A204.1 (cell line): Measurements from ENCODE around the gene ORC2.
"Not testable (repeated sequence)": the region's sequence is repeated elsewhere in the genome, so short reads cannot be mapped to it uniquely, and the experiment has no call there.

Experiments used
- FAIRE-seq: peaks from 2 replicates; lab custom pipeline; 2012; peaks lifted over from hg19 to GRCh38; lab: Jason Lieb, UNC

ORC2 gene

GRCh38 chr2:200963124-200963917 lies at the start of gene ORC2:
ORC2 (minus strand) TSS chr2:200963660; CDS start chr2:200958123, 5,537 bp downstream.
- FAIRE-seq = peak; percentile 92

- no peak for FAIRE-seq
Measured at GRCh38 chr2:201008296-201008829, 44.9 kb upstream of the ORC2 start.

GRCh38 chr2:201007584-201007998 lies 44.1 kb upstream of the ORC2 start:
- no peak for FAIRE-seq

GRCh38 chr2:201006704-201007103 lies 43.2 kb upstream of the ORC2 start:
- FAIRE-seq = no peak

- no peak for FAIRE-seq
Measured at GRCh38 chr2:201004370-201004769, 40.9 kb upstream of the ORC2 start.

GRCh38 chr2:200993097-200993496 lies 29.6 kb upstream of the ORC2 start:
- no peak for FAIRE-seq

- no peak for FAIRE-seq
Measured at GRCh38 chr2:200987137-200987536, 23.7 kb upstream of the ORC2 start.

- no peak for FAIRE-seq
Measured at GRCh38 chr2:200985799-200986198, 22.3 kb upstream of the ORC2 start.

GRCh38 chr2:200976710-200977109 lies 13.2 kb upstream of the ORC2 start:
- no peak for FAIRE-seq

GRCh38 chr2:200975672-200976071 lies 12.2 kb upstream of the ORC2 start:
- FAIRE-seq = no peak

- not testable (repeated sequence) for FAIRE-seq
Measured at GRCh38 chr2:200970057-200970456, 6.6 kb upstream of the ORC2 start.

GRCh38 chr2:200968735-200969134 lies 5.3 kb upstream of the ORC2 start:
- no peak for FAIRE-seq

GRCh38 chr2:200968162-200968561 lies 4.7 kb upstream of the ORC2 start:
- no peak for FAIRE-seq

GRCh38 chr2:200966770-200967169 lies 3.3 kb upstream of the ORC2 start:
- no peak for FAIRE-seq

- FAIRE-seq = no peak
Measured at GRCh38 chr2:200964498-200964897, 1.0 kb upstream of the ORC2 start.

GRCh38 chr2:200963918-200964252 lies 425 bp upstream of the ORC2 start:
- not testable (repeated sequence) for FAIRE-seq

- no peak for FAIRE-seq
Measured at GRCh38 chr2:200962811-200963123, 693 bp downstream of the ORC2 start.

- no peak for FAIRE-seq
Measured at GRCh38 chr2:200961674-200962073, 1.8 kb downstream of the ORC2 start.

GRCh38 chr2:200950378-200950777 lies 13.1 kb downstream of the ORC2 start:
- FAIRE-seq = no peak

- FAIRE-seq = no peak
Measured at GRCh38 chr2:200945395-200945729, 18.1 kb downstream of the ORC2 start.

GRCh38 chr2:200944467-200945394 lies 18.7 kb downstream of the ORC2 start:
- FAIRE-seq = no peak

GRCh38 chr2:200943527-200944105 lies 19.8 kb downstream of the ORC2 start:
- FAIRE-seq = no peak

- FAIRE-seq = no peak
Measured at GRCh38 chr2:200939832-200940231, 23.6 kb downstream of the ORC2 start.
